GM12874 (cell line): ENCODE data around the gene CTU1.

Source experiments
- CTCF ChIP-seq: IDR thresholded peaks from 2 replicates; pipeline ENCODE4 v1.5.1; 2011; ENCODE audit warnings: low read depth, mild to moderate bottlenecking, control low read depth, low read length, moderate library complexity; ENCODE audit not compliant: insufficient read depth

Gene CTU1

GRCh38 chr19:51101171-51101865 lies 6.9 kb downstream of the CTU1 start:
- TF ChIP-seq CTCF = no peak

- no peak for TF ChIP-seq CTCF
These were observed 7.6 kb downstream of the CTU1 start for GRCh38 chr19:51100601-51101000.

GRCh38 chr19:51099047-51099382 lies 9.2 kb downstream of the CTU1 start:
- TF ChIP-seq CTCF = no peak

GRCh38 chr19:51098365-51099046 lies 9.7 kb downstream of the CTU1 start:
- no peak for TF ChIP-seq CTCF

- TF ChIP-seq CTCF = no peak
These were observed 10.4 kb downstream of the CTU1 start for GRCh38 chr19:51097796-51098195.

- TF ChIP-seq CTCF = peak; percentile 81
These were observed 11.0 kb downstream of the CTU1 start for GRCh38 chr19:51097166-51097738.

- 0 out of 2 replicates have a peak, but pooled peaks have one; percentile 16 for TF ChIP-seq CTCF
These were observed 11.6 kb downstream of the CTU1 start for GRCh38 chr19:51096473-51097165.
